WTC11 (cell line): ENCODE results near the gene PDE6D. TPM values are rescaled to one million over a fixed set of nuclear protein-coding genes. Genes with fewer than 3 reads are reported as not detected.
A peak's percentile ranks its signal among the peaks of the same experiment; 100 is the strongest.

ENCODE experiments used
- ATAC-seq: fragments of 200-7000 bp; cut with Tn5 transposase; 2 replicates; pipeline ENCODE4 v1.10.0; 2021; ENCODE audit warnings: mild to moderate bottlenecking, moderate library complexity
- CTCF ChIA-PET: fragments of 300-600 bp; sonication (Branson Sonifier 250); formaldehyde crosslinking; loops from one replicate; lab custom pipeline; 2021; ENCODE audit warnings: antibody characterized with exemption; lab: Charles Lee
- POLR2A ChIA-PET: fragments of 350-600 bp; sonication (Branson Sonifier 250); formaldehyde crosslinking; loops from one replicate; lab custom pipeline; 2021; ENCODE audit warnings: antibody characterized with exemption; lab: Charles Lee
- DNase-seq: peaks from one replicate; pipeline ENCODE4 v3.0.0; 2021; ENCODE audit warnings: low spot score
- H3K27ac Mint-ChIP-seq: 2 replicates; pipeline ENCODE4 v1.8.0; 2021; ENCODE audit warnings: mixed read lengths
- H3K27me3 Mint-ChIP-seq: 2 replicates; pipeline ENCODE4 v1.8.0; 2021; ENCODE audit warnings: low read depth, mild to moderate bottlenecking, moderate library complexity, mixed read lengths
- H3K36me3 Mint-ChIP-seq: 2 replicates; pipeline ENCODE4 v1.8.0; 2021; ENCODE audit warnings: mixed read lengths
- H3K4me1 Mint-ChIP-seq: 2 replicates; pipeline ENCODE4 v1.8.0; 2022; ENCODE audit warnings: mixed read lengths
- H3K4me3 Mint-ChIP-seq: 2 replicates; pipeline ENCODE4 v1.8.0; 2021; ENCODE audit warnings: mild to moderate bottlenecking, moderate library complexity, mixed read lengths
- H3K9me3 Mint-ChIP-seq: 2 replicates; pipeline ENCODE4 v1.8.0; 2021; ENCODE audit warnings: mixed read lengths
- AR ChIP-seq: fragments of 250-450 bp; sonication (Bioruptor Pico); IDR thresholded peaks from 2 replicates; pipeline ENCODE4 v1.9.0; 2021; ENCODE audit warnings: mild to moderate bottlenecking
- ATF1 ChIP-seq: sonication (generic); formaldehyde crosslinking; IDR thresholded peaks from 2 replicates; pipeline ENCODE4 v1.8.1; 2023; ENCODE audit warnings: mild to moderate bottlenecking, moderate library complexity, missing genetic modification reagents
- CDX4 ChIP-seq: fragments of 250-450 bp; sonication (Bioruptor Pico); IDR thresholded peaks from 2 replicates; pipeline ENCODE4 v1.9.0; 2021; ENCODE audit warnings: moderate library complexity, mild to moderate bottlenecking, inconsistent platforms, borderline replicate concordance
- E2F1 ChIP-seq: sonication (generic); formaldehyde crosslinking; IDR thresholded peaks from 2 replicates; pipeline ENCODE4 v1.8.0; 2022; ENCODE audit warnings: mild to moderate bottlenecking, missing genetic modification reagents
- E2F4 ChIP-seq: sonication (generic); formaldehyde crosslinking; IDR thresholded peaks from 2 replicates; pipeline ENCODE4 v1.8.1; 2022; ENCODE audit warnings: low read depth, mild to moderate bottlenecking, moderate library complexity, missing genetic modification reagents, borderline replicate concordance
- IRF2 ChIP-seq: sonication (generic); formaldehyde crosslinking; IDR thresholded peaks from 2 replicates; pipeline ENCODE4 v1.8.0; 2022; ENCODE audit warnings: low read depth, missing genetic modification reagents, borderline replicate concordance
- MXD4 ChIP-seq: fragments of 250-450 bp; sonication (Bioruptor Pico); IDR thresholded peaks from 2 replicates; pipeline ENCODE4 v1.8.0; 2021; ENCODE audit warnings: mild to moderate bottlenecking, moderate library complexity, borderline replicate concordance
- NFE2L1 ChIP-seq: sonication (generic); formaldehyde crosslinking; IDR thresholded peaks from 2 replicates; pipeline ENCODE4 v1.8.1; 2023; ENCODE audit warnings: missing genetic modification reagents
- NR1H2 ChIP-seq: sonication (generic); formaldehyde crosslinking; IDR thresholded peaks from 2 replicates; pipeline ENCODE4 v1.9.0; 2021; ENCODE audit warnings: mild to moderate bottlenecking, moderate library complexity, missing genetic modification reagents
- NR2C2 ChIP-seq: sonication (generic); formaldehyde crosslinking; IDR thresholded peaks from 2 replicates; pipeline ENCODE4 v1.8.0; 2022; ENCODE audit warnings: mild to moderate bottlenecking, missing genetic modification reagents
- NR3C1 ChIP-seq: sonication (generic); formaldehyde crosslinking; conservative IDR thresholded peaks from 2 replicates; pipeline ENCODE4 v1.8.1; 2023; ENCODE audit warnings: low read depth, mild to moderate bottlenecking, missing genetic modification reagents
- PRDM15 ChIP-seq: sonication (generic); formaldehyde crosslinking; IDR thresholded peaks from 2 replicates; pipeline ENCODE4 v1.8.0; 2022; ENCODE audit warnings: missing genetic modification reagents
- TEAD4 ChIP-seq: sonication (generic); formaldehyde crosslinking; IDR thresholded peaks from 2 replicates; pipeline ENCODE4 v1.8.0; 2022; ENCODE audit warnings: mild to moderate bottlenecking, missing genetic modification reagents
- ZNF138 ChIP-seq: sonication (generic); formaldehyde crosslinking; conservative IDR thresholded peaks from 2 replicates; pipeline ENCODE4 v1.8.1; 2022; ENCODE audit warnings: mild to moderate bottlenecking, moderate library complexity, missing genetic modification reagents
- ZNF232 ChIP-seq: sonication (generic); formaldehyde crosslinking; IDR thresholded peaks from 2 replicates; pipeline ENCODE4 v1.8.0; 2022; ENCODE audit warnings: mild to moderate bottlenecking, missing genetic modification reagents
- ZNF263 ChIP-seq: sonication (generic); formaldehyde crosslinking; IDR thresholded peaks from 2 replicates; pipeline ENCODE4 v1.8.1; 2022; ENCODE audit warnings: low read depth, mild to moderate bottlenecking, moderate library complexity, missing genetic modification reagents
- ZNF671 ChIP-seq: fragments of 250-450 bp; sonication (Bioruptor Pico); IDR thresholded peaks from 2 replicates; pipeline ENCODE4 v1.8.0; 2021; ENCODE audit warnings: mild to moderate bottlenecking
- total RNA-seq: library from RNA; stranded (reverse); gene quantifications from 3 replicates; pipeline ENCODE4 v1.2.3, GENCODE V29; 2021

The PDE6D gene
- total RNA-seq, 1 experiment from 2014 or later: 30.2 TPM

GRCh38 chr2:231761735-231762134 lies 19.3 kb downstream of the PDE6D start:
- Mint-ChIP-seq H3K27ac (0 out of 2 replicates have a peak overlapping the region, but pooled peaks have one; percentile 37), H3K4me1 (peaks cover 3% of the 10 kb centered on the region; the same call in 1 of the 2 replicates), H3K36me3 (no peaks in the 10 kb centered on the region), H3K27me3 (no peaks in the 10 kb centered on the region), H3K9me3 (no peaks in the 10 kb centered on the region), H3K4me3 (no peak overlapping the region)
- TF ChIP-seq MXD4 (no peak), PRDM15 (CRISPR knock-in tag) (no peak), ZNF138 (CRISPR knock-in tag) (no peak), NR3C1 (CRISPR knock-in tag) (no peak), TEAD4 (no peak), CDX4 (CRISPR knock-in tag) (no peak), NFE2L1 (no peak), ZNF671 (CRISPR knock-in tag) (no peak), NR1H2 (CRISPR knock-in tag) (no peak)
- POLR2A ChIA-PET: no interaction called here
- DNase-seq (no peak), ATAC-seq (no peak)
- CTCF ChIA-PET: interaction anchor here (0.7 to 1.2 kb wide), 5 partner anchors 24 to 914 kb away, joined by 3 to 6 read pairs (median 3); partner anchors contain the start of gene COPS7B

GRCh38 chr2:231752061-231752460 lies 29.0 kb downstream of the PDE6D start:
- Mint-ChIP-seq H3K4me1 (peaks cover 10% of the 10 kb centered on the region; the same call in 1 of the 2 replicates), H3K4me3 (no peak overlapping the region), H3K9me3 (no peaks in the 10 kb centered on the region; the same call in 1 of the 2 replicates), H3K27ac (no peak overlapping the region), H3K36me3 (no peaks in the 10 kb centered on the region), H3K27me3 (no peaks in the 10 kb centered on the region)
- POLR2A ChIA-PET: no interaction called here
- TF ChIP-seq NR2C2 (CRISPR knock-in tag) (no peak), E2F4 (CRISPR knock-in tag) (no peak), IRF2 (CRISPR knock-in tag) (no peak), ATF1 (CRISPR knock-in tag) (no peak), ZNF232 (CRISPR knock-in tag) (no peak), E2F1 (CRISPR knock-in tag) (no peak), AR (CRISPR knock-in tag) (no peak), ZNF263 (CRISPR knock-in tag) (no peak)
- CTCF ChIA-PET: no interaction called here
- no peak for DNase-seq
- no peak for ATAC-seq
